HEK293 (cell line): Measurements from ENCODE around the gene SIRT4.
"Not testable (repeated sequence)": the region's sequence is repeated elsewhere in the genome, so short reads cannot be mapped to it uniquely, and the experiment has no call there.

Experiments
- CTCF ChIA-PET: fragments of 350-600 bp; formaldehyde crosslinking; extraction: SDS; loops from one replicate; lab custom pipeline; 2021; ENCODE audit warnings: antibody characterized with exemption; lab: Yijun Ruan, JAX
- POLR2A ChIA-PET: fragments of 300-600 bp; formaldehyde crosslinking; extraction: SDS; loops from one replicate; lab custom pipeline; 2020; ENCODE audit warnings: antibody characterized with exemption, inconsistent platforms; lab: Yijun Ruan, JAX
- H3K27ac ChIP-seq: fragments of 200-500 bp; sonication (Bioruptor generic); 2 replicates; pipeline ENCODE4 v1.5.1; 2014; ENCODE audit warnings: low read depth, low read length, control low read depth, inconsistent platforms; ENCODE audit errors: extremely low read depth
- H3K36me3 ChIP-seq, 2 experiments: fragments of 200-500 bp in 1 of 2; sonication (Bioruptor generic) in 1 of 2; 1 replicate in 1 of 2; 2 replicates in 1 of 2; pipeline ENCODE4 v1.5.1; 2014 to 2017; ENCODE audit warnings: inconsistent platforms in 2 of 2, low read length in 2 of 2; ENCODE audit not compliant: control insufficient read depth in 2 of 2, insufficient read depth in 1 of 2
- H3K4me1 ChIP-seq: fragments of 200-500 bp; sonication (Bioruptor generic); 2 replicates; pipeline ENCODE4 v1.5.1; 2014; ENCODE audit warnings: mild to moderate bottlenecking, low read length, inconsistent platforms; ENCODE audit not compliant: control insufficient read depth, insufficient read depth
- H3K4me3 ChIP-seq: 2 replicates; pipeline ENCODE4 v1.5.1; 2011; ENCODE audit warnings: low read depth, mild to moderate bottlenecking, control low read depth, low read length, moderate library complexity
- H3K9me3 ChIP-seq: fragments of 200-500 bp; sonication (Bioruptor generic); 2 replicates; pipeline ENCODE4 v1.5.1; 2014; ENCODE audit warnings: low read depth, low read length, inconsistent platforms; ENCODE audit not compliant: control insufficient read depth, insufficient read depth
- KLF8 ChIP-seq: fragments of 450-650 bp; formaldehyde crosslinking; IDR thresholded peaks from 2 replicates; pipeline ENCODE4 v1.5.1; 2016; ENCODE audit warnings: missing biosample characterization, missing genetic modification characterization
- WT1 ChIP-seq: fragments of 450-650 bp; formaldehyde crosslinking; IDR thresholded peaks from 2 replicates; pipeline ENCODE4 v1.5.1; 2016; ENCODE audit warnings: missing biosample characterization, missing genetic modification characterization
- ZBTB8A ChIP-seq: fragments of 450-650 bp; formaldehyde crosslinking; IDR thresholded peaks from 2 replicates; pipeline ENCODE4 v1.5.1; 2016; ENCODE audit warnings: missing biosample characterization, missing genetic modification characterization
- ZFP69B ChIP-seq: fragments of 450-650 bp; formaldehyde crosslinking; IDR thresholded peaks from 2 replicates; pipeline ENCODE4 v1.5.1; 2016; ENCODE audit warnings: missing biosample characterization, missing genetic modification characterization
- ZNF10 ChIP-seq: fragments of 450-650 bp; formaldehyde crosslinking; IDR thresholded peaks from 2 replicates; pipeline ENCODE4 v1.5.1; 2017; ENCODE audit warnings: missing biosample characterization, missing genetic modification characterization
- ZNF184 ChIP-seq: fragments of 450-650 bp; IDR thresholded peaks from 2 replicates; pipeline ENCODE4 v1.5.1; 2018; ENCODE audit warnings: missing biosample characterization, mild to moderate bottlenecking, missing genetic modification characterization
- ZNF2 ChIP-seq: fragments of 450-650 bp; formaldehyde crosslinking; IDR thresholded peaks from 2 replicates; pipeline ENCODE4 v1.5.1; 2016; ENCODE audit warnings: missing biosample characterization, missing genetic modification characterization
- ZNF274 ChIP-seq, 2 experiments: fragments of 200-500 bp in 1 of 2; fragments of 450-650 bp in 1 of 2; sonication (Bioruptor generic) in 1 of 2; formaldehyde crosslinking in 1 of 2; IDR thresholded peaks; 2 replicates each; pipeline versions ENCODE4 v1.5.1 to v1.6.1; 2014 to 2016; ENCODE audit warnings: borderline replicate concordance in 1 of 2, inconsistent platforms in 1 of 2, low read length in 1 of 2, missing biosample characterization in 1 of 2, missing genetic modification characterization in 1 of 2
- ZNF558 ChIP-seq: fragments of 450-650 bp; formaldehyde crosslinking; IDR thresholded peaks from 2 replicates; pipeline ENCODE4 v1.5.1; 2016; ENCODE audit warnings: missing biosample characterization, missing genetic modification characterization
- TF ChIP-seq, protein P1 (sequence below): fragments of 450-650 bp; formaldehyde crosslinking; IDR thresholded peaks from 2 replicates; pipeline ENCODE4 v1.5.1; 2017; ENCODE audit warnings: missing biosample characterization, missing genetic modification characterization
- TF ChIP-seq, protein P2 (sequence below): fragments of 450-650 bp; formaldehyde crosslinking; IDR thresholded peaks from 2 replicates; pipeline ENCODE4 v1.5.1; 2016; ENCODE audit warnings: missing biosample characterization, missing genetic modification characterization
- TF ChIP-seq, protein P3 (sequence below): fragments of 450-650 bp; formaldehyde crosslinking; optimal IDR thresholded peaks from 2 replicates; pipeline ENCODE3; 2016; ENCODE audit warnings: missing biosample characterization, mild to moderate bottlenecking, missing genetic modification characterization
- TF ChIP-seq, protein P4 (sequence below): fragments of 450-650 bp; formaldehyde crosslinking; IDR thresholded peaks from 2 replicates; pipeline ENCODE4 v1.5.1; 2016; ENCODE audit warnings: missing biosample characterization, missing genetic modification characterization
- TF ChIP-seq, protein P5 (sequence below): fragments of 450-650 bp; formaldehyde crosslinking; IDR thresholded peaks from 2 replicates; pipeline ENCODE4 v1.5.1; 2016; ENCODE audit warnings: missing biosample characterization, missing genetic modification characterization
- TF ChIP-seq, protein P6 (sequence below): fragments of 450-650 bp; formaldehyde crosslinking; IDR thresholded peaks from 2 replicates; pipeline ENCODE4 v1.5.1; 2016; ENCODE audit warnings: missing biosample characterization, missing genetic modification characterization
- TF ChIP-seq, protein P7 (sequence below): fragments of 450-650 bp; formaldehyde crosslinking; IDR thresholded peaks from 2 replicates; pipeline ENCODE4 v1.5.1; 2016; ENCODE audit warnings: missing biosample characterization, missing genetic modification characterization
- TF ChIP-seq, protein P8 (sequence below): fragments of 450-650 bp; formaldehyde crosslinking; IDR thresholded peaks from 2 replicates; pipeline ENCODE4 v1.5.1; 2016; ENCODE audit warnings: missing biosample characterization, missing genetic modification characterization
- TF ChIP-seq, protein P9 (sequence below): fragments of 450-650 bp; formaldehyde crosslinking; IDR thresholded peaks from 2 replicates; pipeline ENCODE4 v1.5.1; 2016; ENCODE audit warnings: missing biosample characterization, missing genetic modification characterization

SIRT4 gene

DNA sequence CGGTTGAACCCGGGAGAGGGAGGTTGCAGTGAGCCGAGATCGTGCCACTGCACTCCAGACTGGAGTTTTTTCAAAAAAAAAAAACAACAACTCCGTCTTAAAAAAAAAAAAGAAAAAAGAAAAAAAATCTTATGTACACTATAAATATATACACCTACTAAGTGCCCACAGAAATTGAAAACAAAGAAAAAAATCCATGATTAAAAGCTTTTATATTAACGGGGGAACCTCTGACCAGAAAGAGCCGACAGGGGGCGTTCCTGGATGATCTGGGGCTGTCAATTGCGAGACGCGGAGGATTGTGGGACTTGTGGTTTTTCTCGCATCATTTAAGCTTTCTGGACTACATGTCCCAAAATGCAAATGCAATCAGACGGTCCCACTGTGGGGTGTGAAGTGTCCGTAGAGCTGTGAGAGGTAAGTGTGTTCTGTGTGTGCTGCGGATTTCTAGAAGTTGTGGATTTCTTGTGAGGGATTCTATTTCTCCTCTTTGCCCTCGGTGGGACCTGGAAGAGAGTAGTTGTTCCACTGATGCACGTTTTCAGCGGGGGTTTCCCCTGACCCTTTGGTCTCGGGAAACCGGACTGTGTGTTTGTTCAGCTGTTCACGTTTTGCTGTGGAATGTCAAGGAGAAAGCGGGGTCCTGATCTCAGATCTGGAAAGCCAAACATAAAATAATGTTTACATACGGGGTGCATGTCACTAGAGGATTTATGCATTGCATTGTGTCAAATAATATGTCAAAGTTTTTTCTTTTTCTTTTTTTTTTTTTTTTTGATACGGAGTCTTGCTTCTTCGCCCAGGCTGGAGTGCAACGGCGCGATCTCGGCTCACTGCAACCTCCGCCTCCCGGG lies at the start of gene SIRT4 (continued):
- TF ChIP-seq, protein P1, sequence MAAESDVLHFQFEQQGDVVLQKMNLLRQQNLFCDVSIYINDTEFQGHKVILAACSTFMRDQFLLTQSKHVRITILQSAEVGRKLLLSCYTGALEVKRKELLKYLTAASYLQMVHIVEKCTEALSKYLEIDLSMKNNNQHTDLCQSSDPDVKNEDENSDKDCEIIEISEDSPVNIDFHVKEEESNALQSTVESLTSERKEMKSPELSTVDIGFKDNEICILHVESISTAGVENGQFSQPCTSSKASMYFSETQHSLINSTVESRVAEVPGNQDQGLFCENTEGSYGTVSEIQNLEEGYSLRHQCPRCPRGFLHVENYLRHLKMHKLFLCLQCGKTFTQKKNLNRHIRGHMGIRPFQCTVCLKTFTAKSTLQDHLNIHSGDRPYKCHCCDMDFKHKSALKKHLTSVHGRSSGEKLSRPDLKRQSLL (tag by site-specific recombination): no peak
- TF ChIP-seq, protein P2, sequence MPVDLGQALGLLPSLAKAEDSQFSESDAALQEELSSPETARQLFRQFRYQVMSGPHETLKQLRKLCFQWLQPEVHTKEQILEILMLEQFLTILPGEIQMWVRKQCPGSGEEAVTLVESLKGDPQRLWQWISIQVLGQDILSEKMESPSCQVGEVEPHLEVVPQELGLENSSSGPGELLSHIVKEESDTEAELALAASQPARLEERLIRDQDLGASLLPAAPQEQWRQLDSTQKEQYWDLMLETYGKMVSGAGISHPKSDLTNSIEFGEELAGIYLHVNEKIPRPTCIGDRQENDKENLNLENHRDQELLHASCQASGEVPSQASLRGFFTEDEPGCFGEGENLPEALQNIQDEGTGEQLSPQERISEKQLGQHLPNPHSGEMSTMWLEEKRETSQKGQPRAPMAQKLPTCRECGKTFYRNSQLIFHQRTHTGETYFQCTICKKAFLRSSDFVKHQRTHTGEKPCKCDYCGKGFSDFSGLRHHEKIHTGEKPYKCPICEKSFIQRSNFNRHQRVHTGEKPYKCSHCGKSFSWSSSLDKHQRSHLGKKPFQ: peak; percentile 100
- TF ChIP-seq KLF8 (tag by site-specific recombination) (0 out of 2 replicates have a peak, but pooled peaks have one; percentile 37), ZNF274 (IDR thresholded peaks at IDR 0.05; ENCODE audit: low read length) (no peak), ZNF274 (tag by site-specific recombination; IDR thresholded peaks at IDR 0.05; ENCODE audit: borderline replicate concordance) (no peak), ZFP69B (tag by site-specific recombination) (peak; percentile 90), ZNF10 (tag by site-specific recombination) (no peak), ZNF558 (peak; percentile 67; the same call in 1 of the 2 replicates), ZNF2 (tag by site-specific recombination) (peak; percentile 94), ZBTB8A (tag by site-specific recombination) (peak; percentile 45; the same call in 1 of the 2 replicates), WT1 (tag by site-specific recombination) (peak; percentile 67; the same call in 1 of the 2 replicates), ZNF184 (tag by site-specific recombination) (no peak)
- TF ChIP-seq, protein P3, sequence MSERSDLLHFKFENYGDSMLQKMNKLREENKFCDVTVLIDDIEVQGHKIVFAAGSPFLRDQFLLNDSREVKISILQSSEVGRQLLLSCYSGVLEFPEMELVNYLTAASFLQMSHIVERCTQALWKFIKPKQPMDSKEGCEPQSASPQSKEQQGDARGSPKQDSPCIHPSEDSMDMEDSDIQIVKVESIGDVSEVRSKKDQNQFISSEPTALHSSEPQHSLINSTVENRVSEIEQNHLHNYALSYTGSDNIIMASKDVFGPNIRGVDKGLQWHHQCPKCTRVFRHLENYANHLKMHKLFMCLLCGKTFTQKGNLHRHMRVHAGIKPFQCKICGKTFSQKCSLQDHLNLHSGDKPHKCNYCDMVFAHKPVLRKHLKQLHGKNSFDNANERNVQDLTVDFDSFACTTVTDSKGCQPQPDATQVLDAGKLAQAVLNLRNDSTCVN (tag by site-specific recombination): peak; percentile 29
- TF ChIP-seq, protein P4, sequence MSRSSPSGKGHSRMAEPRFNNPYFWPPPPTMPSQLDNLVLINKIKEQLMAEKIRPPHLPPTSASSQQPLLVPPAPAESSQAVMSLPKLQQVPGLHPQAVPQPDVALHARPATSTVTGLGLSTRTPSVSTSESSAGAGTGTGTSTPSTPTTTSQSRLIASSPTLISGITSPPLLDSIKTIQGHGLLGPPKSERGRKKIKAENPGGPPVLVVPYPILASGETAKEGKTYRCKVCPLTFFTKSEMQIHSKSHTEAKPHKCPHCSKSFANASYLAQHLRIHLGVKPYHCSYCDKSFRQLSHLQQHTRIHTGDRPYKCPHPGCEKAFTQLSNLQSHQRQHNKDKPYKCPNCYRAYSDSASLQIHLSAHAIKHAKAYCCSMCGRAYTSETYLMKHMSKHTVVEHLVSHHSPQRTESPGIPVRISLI (tag by site-specific recombination): peak; percentile 97
- TF ChIP-seq, protein P5, sequence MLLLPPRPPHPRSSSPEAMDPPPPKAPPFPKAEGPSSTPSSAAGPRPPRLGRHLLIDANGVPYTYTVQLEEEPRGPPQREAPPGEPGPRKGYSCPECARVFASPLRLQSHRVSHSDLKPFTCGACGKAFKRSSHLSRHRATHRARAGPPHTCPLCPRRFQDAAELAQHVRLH (tag by site-specific recombination): peak; percentile 76; the same call in 1 of the 2 replicates
- TF ChIP-seq, protein P6, sequence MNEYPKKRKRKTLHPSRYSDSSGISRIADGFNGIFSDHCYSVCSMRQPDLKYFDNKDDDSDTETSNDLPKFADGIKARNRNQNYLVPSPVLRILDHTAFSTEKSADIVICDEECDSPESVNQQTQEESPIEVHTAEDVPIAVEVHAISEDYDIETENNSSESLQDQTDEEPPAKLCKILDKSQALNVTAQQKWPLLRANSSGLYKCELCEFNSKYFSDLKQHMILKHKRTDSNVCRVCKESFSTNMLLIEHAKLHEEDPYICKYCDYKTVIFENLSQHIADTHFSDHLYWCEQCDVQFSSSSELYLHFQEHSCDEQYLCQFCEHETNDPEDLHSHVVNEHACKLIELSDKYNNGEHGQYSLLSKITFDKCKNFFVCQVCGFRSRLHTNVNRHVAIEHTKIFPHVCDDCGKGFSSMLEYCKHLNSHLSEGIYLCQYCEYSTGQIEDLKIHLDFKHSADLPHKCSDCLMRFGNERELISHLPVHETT: peak; percentile 89
- TF ChIP-seq, protein P7, sequence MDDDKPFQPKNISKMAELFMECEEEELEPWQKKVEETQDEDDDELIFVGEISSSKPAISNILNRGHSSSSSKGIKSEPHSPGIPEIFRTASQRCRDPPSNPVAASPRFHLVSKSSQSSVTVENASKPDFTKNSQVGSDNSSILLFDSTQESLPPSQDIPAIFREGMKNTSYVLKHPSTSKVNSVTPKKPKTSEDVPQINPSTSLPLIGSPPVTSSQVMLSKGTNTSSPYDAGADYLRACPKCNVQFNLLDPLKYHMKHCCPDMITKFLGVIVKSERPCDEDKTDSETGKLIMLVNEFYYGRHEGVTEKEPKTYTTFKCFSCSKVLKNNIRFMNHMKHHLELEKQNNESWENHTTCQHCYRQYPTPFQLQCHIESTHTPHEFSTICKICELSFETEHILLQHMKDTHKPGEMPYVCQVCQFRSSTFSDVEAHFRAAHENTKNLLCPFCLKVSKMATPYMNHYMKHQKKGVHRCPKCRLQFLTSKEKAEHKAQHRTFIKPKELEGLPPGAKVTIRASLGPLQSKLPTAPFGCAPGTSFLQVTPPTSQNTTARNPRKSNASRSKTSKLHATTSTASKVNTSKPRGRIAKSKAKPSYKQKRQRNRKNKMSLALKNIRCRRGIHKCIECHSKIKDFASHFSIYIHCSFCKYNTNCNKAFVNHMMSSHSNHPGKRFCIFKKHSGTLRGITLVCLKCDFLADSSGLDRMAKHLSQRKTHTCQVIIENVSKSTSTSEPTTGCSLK (tag by site-specific recombination): no peak
- TF ChIP-seq, protein P8, sequence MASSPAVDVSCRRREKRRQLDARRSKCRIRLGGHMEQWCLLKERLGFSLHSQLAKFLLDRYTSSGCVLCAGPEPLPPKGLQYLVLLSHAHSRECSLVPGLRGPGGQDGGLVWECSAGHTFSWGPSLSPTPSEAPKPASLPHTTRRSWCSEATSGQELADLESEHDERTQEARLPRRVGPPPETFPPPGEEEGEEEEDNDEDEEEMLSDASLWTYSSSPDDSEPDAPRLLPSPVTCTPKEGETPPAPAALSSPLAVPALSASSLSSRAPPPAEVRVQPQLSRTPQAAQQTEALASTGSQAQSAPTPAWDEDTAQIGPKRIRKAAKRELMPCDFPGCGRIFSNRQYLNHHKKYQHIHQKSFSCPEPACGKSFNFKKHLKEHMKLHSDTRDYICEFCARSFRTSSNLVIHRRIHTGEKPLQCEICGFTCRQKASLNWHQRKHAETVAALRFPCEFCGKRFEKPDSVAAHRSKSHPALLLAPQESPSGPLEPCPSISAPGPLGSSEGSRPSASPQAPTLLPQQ (tag by site-specific recombination): peak; percentile 94
- TF ChIP-seq, protein P9, sequence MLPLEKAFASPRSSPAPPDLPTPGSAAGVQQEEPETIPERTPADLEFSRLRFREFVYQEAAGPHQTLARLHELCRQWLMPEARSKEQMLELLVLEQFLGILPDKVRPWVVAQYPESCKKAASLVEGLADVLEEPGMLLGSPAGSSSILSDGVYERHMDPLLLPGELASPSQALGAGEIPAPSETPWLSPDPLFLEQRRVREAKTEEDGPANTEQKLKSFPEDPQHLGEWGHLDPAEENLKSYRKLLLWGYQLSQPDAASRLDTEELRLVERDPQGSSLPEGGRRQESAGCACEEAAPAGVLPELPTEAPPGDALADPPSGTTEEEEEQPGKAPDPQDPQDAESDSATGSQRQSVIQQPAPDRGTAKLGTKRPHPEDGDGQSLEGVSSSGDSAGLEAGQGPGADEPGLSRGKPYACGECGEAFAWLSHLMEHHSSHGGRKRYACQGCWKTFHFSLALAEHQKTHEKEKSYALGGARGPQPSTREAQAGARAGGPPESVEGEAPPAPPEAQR (tag by site-specific recombination): no peak; the same call in 1 of the 2 replicates

DNA sequence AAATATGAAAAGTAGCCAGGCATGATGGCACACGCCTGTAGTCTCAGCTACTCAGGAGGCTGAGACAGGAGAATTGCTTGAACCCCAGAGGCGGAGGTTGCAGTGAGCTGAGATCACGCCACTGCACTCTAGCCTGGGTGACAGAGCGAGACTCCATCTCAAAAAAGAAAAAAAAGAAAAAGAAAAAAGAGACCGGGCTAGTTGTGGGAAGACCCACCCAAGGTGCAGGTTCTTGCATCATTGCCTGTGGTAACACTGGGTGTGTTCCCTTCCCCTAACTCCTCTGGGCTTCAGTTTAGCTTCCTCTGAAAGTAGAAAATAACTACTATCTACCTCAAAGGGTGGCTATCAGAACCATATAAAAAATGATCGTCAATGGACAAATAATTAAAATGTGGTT lies 48.8 kb upstream of the SIRT4 start:
- H3K9me3 ChIP-seq, H3K4me3 ChIP-seq, H3K4me1 ChIP-seq, POLR2A ChIA-PET, H3K36me3 ChIP-seq, H3K27ac ChIP-seq: not testable (repeated sequence)
- CTCF ChIA-PET: interaction anchor here (0.9 to 16.4 kb wide), 3 partner anchors 12 to 49 kb away, joined by 3 to 581 read pairs (median 4); partner anchors contain the start of genes PXN and SIRT4
